Measurements from ENCODE around the gene RND1.

- TF ChIP-seq CTCF (IDR thresholded peaks at IDR 0.05): no peak
- no peak for TF ChIP-seq POLR2A (IDR thresholded peaks at IDR 0.05)
Measured at GRCh38 chr12:48910196-48910595, 44.5 kb upstream of the RND1 start.

Measured in lower leg skin (tissue), 3 donors.